GM19467 (cell line): ENCODE results near the gene SEC14L3.

Experiments used
- ATAC-seq: cut with Tn5 transposase; IDR thresholded peaks from one replicate; pipeline ENCODE4 v1.9.1; 2021; ENCODE audit warnings: mild to moderate bottlenecking, moderate library complexity; ENCODE audit not compliant: unreplicated experiment

SEC14L3 gene

GRCh38 chr22:30445438-30446145 is 26.2 kb downstream of the SEC14L3 start:
- no peak for ATAC-seq

GRCh38 chr22:30444632-30445437 is 27.0 kb downstream of the SEC14L3 start:
- no peak for ATAC-seq

GRCh38 chr22:30441088-30441487 is 30.7 kb downstream of the SEC14L3 start:
- no peak for ATAC-seq

- no peak for ATAC-seq
Observed at GRCh38 chr22:30439836-30440235, 32.0 kb downstream of the SEC14L3 start.

- ATAC-seq: no peak
Observed at GRCh38 chr22:30439226-30439625, 32.6 kb downstream of the SEC14L3 start.

GRCh38 chr22:30438559-30438958 is 33.3 kb downstream of the SEC14L3 start:
- no peak for ATAC-seq

- no peak for ATAC-seq
Observed at GRCh38 chr22:30436196-30436595, 35.6 kb downstream of the SEC14L3 start.

GRCh38 chr22:30435674-30436126 is 36.1 kb downstream of the SEC14L3 start:
- no peak for ATAC-seq

- no peak for ATAC-seq
Observed at GRCh38 chr22:30434843-30435242, 37.0 kb downstream of the SEC14L3 start.

GRCh38 chr22:30433773-30434172 is 38.0 kb downstream of the SEC14L3 start:
- ATAC-seq: no peak

GRCh38 chr22:30433227-30433626 is 38.6 kb downstream of the SEC14L3 start:
- no peak for ATAC-seq

- no peak for ATAC-seq
Observed at GRCh38 chr22:30432520-30432919, 39.3 kb downstream of the SEC14L3 start.

GRCh38 chr22:30432096-30432495 is 39.7 kb downstream of the SEC14L3 start:
- ATAC-seq: no peak

GRCh38 chr22:30430933-30431332 is 40.9 kb downstream of the SEC14L3 start:
- no peak for ATAC-seq

- ATAC-seq: no peak
Observed at GRCh38 chr22:30429887-30430286, 41.9 kb downstream of the SEC14L3 start.

- ATAC-seq: no peak
Observed at GRCh38 chr22:30427871-30428270, 43.9 kb downstream of the SEC14L3 start.

GRCh38 chr22:30426388-30427353 is 45.1 kb downstream of the SEC14L3 start:
- no peak for ATAC-seq

GRCh38 chr22:30425616-30426387 is 46.0 kb downstream of the SEC14L3 start, which contains the start of gene MTFP1:
Gene MTFP1 (plus strand): TSS chr22:30425768. CDS start chr22:30425880, 112 bp downstream.
- ATAC-seq: no peak

- no peak for ATAC-seq
Observed at GRCh38 chr22:30425327-30425615, 46.5 kb downstream of the SEC14L3 start.
